Inflammatory macrophage treated with lipopolysaccharide for 1 hour (primary cell): ENCODE measurements around the gene FAF2.
"Not testable (repeated sequence)": the region's sequence is repeated elsewhere in the genome, so short reads cannot be mapped to it uniquely, and the experiment has no call there.

ENCODE experiments used
- DNase-seq, 2 donors: peaks; one replicate each; pipeline ENCODE4 v3.0.0-alpha.2; 2020 to 2022

FAF2 gene

GRCh38 chr5:176547802-176548201, 99.6 kb downstream of the FAF2 start:
- DNase-seq = peak; percentile 46 to 59

GRCh38 chr5:176548967-176549444, 100.8 kb downstream of the FAF2 start, which contains the start of gene CDHR2:
CDHR2 (plus strand) TSS chr5:176549342; CDS start chr5:176565353, 16,011 bp downstream.
- no peak for DNase-seq

GRCh38 chr5:176549871-176550270, 101.7 kb downstream of the FAF2 start:
- no peak for DNase-seq

GRCh38 chr5:176550275-176550831, 102.2 kb downstream of the FAF2 start:
- DNase-seq = peak in 1 of 2 donors; percentile 44

GRCh38 chr5:176550937-176551336, 102.8 kb downstream of the FAF2 start:
- DNase-seq = not testable (repeated sequence)

GRCh38 chr5:176552332-176552869, 104.2 kb downstream of the FAF2 start:
- DNase-seq = peak; percentile 51 to 70

- no peak for DNase-seq
These were observed 105.3 kb downstream of the FAF2 start for GRCh38 chr5:176553260-176554085.

- DNase-seq = no peak
These were observed 109.7 kb downstream of the FAF2 start for GRCh38 chr5:176557846-176558245.
